Activated CD8-positive, alpha-beta memory T cell treated with anti-CD3 and anti-CD28 coated beads, Interleukin-2, amount 50 U/mL, for 4 hours (primary cell): ENCODE data around the gene TMEM108.

Experiments used
- DNase-seq: peaks from one replicate; pipeline ENCODE4 v3.0.0-alpha.2; 2020

The TMEM108 gene

GRCh38 chr3:133168025-133168401, 129.8 kb downstream of the TMEM108 start:
- DNase-seq = no peak

- DNase-seq = no peak
Measured at GRCh38 chr3:133169331-133170068, 131.3 kb downstream of the TMEM108 start.

GRCh38 chr3:133171831-133172230, 133.6 kb downstream of the TMEM108 start:
- DNase-seq = no peak

GRCh38 chr3:133181392-133182150, 143.4 kb downstream of the TMEM108 start:
- no peak for DNase-seq

- no peak for DNase-seq
Measured at GRCh38 chr3:133187870-133188379, 149.7 kb downstream of the TMEM108 start.

GRCh38 chr3:133188996-133189395, 150.8 kb downstream of the TMEM108 start:
- no peak for DNase-seq

- no peak for DNase-seq
Measured at GRCh38 chr3:133189893-133190292, 151.7 kb downstream of the TMEM108 start.

- DNase-seq = no peak
Measured at GRCh38 chr3:133191818-133192217, 153.6 kb downstream of the TMEM108 start.

- DNase-seq = no peak
Measured at GRCh38 chr3:133192363-133192945, 154.3 kb downstream of the TMEM108 start.

- DNase-seq = no peak
Measured at GRCh38 chr3:133192967-133193366, 154.8 kb downstream of the TMEM108 start.

- DNase-seq = no peak
Measured at GRCh38 chr3:133196527-133196926, 158.3 kb downstream of the TMEM108 start.

GRCh38 chr3:133197619-133198018, 159.4 kb downstream of the TMEM108 start:
- DNase-seq = no peak

- no peak for DNase-seq
Measured at GRCh38 chr3:133206921-133207320, 168.7 kb downstream of the TMEM108 start.

- no peak for DNase-seq
Measured at GRCh38 chr3:133208184-133208583, 170.0 kb downstream of the TMEM108 start.

- no peak for DNase-seq
Measured at GRCh38 chr3:133209871-133210550, 171.8 kb downstream of the TMEM108 start.

- DNase-seq = no peak
Measured at GRCh38 chr3:133210656-133211055, 172.5 kb downstream of the TMEM108 start.

GRCh38 chr3:133211449-133211848, 173.3 kb downstream of the TMEM108 start:
- no peak for DNase-seq

GRCh38 chr3:133211856-133212255, 173.7 kb downstream of the TMEM108 start:
- no peak for DNase-seq

GRCh38 chr3:133213937-133214336, 175.7 kb downstream of the TMEM108 start:
- no peak for DNase-seq

GRCh38 chr3:133227813-133228212, 189.6 kb downstream of the TMEM108 start:
- DNase-seq = no peak

GRCh38 chr3:133230195-133230594, 192.0 kb downstream of the TMEM108 start:
- no peak for DNase-seq

GRCh38 chr3:133236901-133237300, 198.7 kb downstream of the TMEM108 start:
- DNase-seq = no peak

- no peak for DNase-seq
Measured at GRCh38 chr3:133237380-133237779, 199.2 kb downstream of the TMEM108 start.
